ENCODE data around the gene C5orf46.

DNA sequence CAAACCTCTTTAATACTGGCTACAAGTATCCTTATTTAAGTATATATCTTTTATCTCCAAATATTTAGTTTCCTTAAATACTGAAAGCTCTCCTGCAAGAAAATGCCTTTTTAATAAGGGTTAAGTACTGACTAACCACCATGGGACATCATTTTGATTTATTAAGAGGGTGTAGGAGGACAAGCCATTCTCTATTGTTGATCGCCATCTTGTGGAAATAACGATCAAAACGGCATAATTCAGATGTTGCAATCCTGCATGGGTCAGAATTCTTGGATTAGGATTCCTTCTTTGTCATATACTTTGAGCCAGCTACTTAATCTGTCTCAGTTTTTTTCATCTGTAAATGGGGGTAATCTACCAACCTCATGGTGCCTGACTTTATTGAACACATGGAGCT lies 28.7 kb upstream of the C5orf46 start:
- TF ChIP-seq, protein P1, sequence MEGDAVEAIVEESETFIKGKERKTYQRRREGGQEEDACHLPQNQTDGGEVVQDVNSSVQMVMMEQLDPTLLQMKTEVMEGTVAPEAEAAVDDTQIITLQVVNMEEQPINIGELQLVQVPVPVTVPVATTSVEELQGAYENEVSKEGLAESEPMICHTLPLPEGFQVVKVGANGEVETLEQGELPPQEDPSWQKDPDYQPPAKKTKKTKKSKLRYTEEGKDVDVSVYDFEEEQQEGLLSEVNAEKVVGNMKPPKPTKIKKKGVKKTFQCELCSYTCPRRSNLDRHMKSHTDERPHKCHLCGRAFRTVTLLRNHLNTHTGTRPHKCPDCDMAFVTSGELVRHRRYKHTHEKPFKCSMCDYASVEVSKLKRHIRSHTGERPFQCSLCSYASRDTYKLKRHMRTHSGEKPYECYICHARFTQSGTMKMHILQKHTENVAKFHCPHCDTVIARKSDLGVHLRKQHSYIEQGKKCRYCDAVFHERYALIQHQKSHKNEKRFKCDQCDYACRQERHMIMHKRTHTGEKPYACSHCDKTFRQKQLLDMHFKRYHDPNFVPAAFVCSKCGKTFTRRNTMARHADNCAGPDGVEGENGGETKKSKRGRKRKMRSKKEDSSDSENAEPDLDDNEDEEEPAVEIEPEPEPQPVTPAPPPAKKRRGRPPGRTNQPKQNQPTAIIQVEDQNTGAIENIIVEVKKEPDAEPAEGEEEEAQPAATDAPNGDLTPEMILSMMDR (IDR thresholded peaks at IDR 0.05): peak; percentile 20 to 62 (median 32)
- TF ChIP-seq POLR2A (IDR thresholded peaks at IDR 0.05): no peak

All from tibial nerve (tissue), 3 donors.